NCI-H2227 (cell line): ENCODE results near the gene TRERF1.
"Not testable (repeated sequence)": the region's sequence is repeated elsewhere in the genome, so short reads cannot be mapped to it uniquely, and the experiment has no call there.

Experiments
- DNase-seq: peaks from one replicate; lab custom pipeline; 2025; ENCODE audit not compliant: unreplicated experiment; lab: John Stamatoyannopoulos, UW

Gene TRERF1

DNA sequence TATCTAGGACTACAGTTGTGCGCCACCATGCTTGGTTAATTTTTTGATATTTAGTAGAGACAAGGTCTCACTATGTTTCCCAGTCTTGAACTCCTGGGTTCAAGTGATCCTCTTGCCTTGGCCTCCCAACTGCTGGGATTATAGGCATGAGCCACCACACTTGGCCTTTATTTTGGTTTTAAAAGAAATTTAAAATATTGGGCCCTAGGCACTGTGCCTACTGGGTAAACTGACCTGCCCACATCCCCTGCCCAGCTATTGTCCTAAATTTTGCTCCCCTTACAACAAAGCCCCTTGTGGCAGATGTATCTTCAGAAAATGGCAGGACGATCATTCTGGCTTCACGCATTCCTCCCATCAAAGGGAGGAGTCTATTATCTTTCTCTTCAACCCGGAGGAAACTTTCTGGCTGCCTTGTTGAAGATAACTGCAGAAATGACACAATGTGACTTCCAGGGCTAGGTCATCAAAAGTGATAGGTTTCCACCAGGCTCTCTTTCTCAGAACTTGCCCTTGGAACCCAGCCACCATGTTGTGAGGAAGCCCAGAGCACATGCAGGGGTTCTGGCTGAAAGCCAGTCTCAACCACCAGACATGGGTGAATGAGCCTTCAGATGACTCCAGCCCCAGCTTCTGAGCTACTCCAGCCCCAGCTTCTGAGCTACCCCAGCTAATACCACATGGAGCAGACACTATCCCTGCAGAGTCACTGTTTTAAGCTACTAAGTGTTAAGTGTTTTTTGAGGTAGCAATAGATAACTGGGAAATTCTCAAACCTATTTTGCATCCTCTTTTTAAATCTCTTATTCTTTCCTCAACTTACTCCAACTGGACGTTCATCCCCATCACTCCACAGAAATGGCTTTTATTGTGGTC, 252.4 kb downstream of the TRERF1 start:
- DNase-seq = no peak

DNA sequence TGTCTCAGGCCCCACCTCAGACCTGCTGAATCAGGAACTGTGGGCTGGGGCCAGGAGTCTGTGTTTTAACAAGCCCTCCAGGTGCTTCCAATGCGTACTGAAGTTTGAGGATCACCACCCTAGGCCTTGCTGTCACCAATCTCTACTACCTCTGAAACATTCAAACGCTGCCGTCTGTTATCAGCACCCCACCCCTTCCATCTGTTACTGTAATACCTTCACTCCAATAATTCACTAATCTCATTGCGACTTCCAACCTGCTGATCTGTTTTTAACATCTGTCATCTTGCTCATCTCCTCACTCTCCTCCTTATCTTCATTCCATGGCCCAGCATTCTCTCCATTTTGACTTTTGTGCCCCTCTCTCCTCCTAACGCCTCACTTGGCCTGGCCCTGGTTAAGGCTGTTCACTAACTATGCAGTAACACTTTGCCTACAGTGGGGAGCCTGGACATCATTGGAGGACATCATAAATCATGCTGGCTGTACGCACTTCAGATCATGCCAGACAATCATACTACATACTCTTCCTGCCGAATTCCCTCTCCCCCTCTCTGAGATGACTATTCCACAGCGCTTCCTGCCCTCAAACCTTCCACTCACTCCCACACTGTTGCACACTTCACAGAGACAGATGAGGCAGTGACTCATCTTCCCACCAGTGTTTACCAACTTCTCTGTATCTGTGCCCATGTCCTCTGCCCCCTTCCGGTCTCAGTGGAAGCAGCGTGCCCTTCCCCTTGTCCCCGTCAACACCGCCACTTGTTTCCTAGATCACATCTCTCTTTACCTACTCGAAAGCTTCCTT, 254.0 kb downstream of the TRERF1 start:
- no peak for DNase-seq

GRCh38 chr6:42195415-42195814, 256.3 kb downstream of the TRERF1 start:
- no peak for DNase-seq

DNA sequence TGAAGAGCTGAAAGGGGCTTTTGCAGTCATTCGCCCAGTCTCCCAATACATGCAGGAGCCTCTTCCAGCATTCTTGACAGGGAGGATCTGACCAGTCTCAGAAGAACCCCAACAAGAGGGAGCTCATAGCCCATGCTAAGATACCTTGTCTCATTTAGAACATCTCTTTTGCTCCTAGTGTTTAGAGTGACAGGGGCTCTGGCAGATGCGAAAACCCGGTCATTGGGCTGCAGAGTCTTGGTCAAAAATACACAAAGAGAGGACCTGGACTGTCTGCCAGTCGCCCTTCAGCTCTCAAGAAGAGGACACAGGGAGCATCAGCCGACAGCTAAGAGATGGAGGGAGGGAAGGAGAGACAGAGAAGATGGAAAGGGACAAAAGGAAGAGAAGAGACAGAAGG, 257.7 kb downstream of the TRERF1 start:
- no peak for DNase-seq

GRCh38 chr6:42193491-42193894, 258.2 kb downstream of the TRERF1 start:
- no peak for DNase-seq

- DNase-seq = not testable (repeated sequence)
These were observed 259.3 kb downstream of the TRERF1 start for GRCh38 chr6:42192385-42192784.

DNA sequence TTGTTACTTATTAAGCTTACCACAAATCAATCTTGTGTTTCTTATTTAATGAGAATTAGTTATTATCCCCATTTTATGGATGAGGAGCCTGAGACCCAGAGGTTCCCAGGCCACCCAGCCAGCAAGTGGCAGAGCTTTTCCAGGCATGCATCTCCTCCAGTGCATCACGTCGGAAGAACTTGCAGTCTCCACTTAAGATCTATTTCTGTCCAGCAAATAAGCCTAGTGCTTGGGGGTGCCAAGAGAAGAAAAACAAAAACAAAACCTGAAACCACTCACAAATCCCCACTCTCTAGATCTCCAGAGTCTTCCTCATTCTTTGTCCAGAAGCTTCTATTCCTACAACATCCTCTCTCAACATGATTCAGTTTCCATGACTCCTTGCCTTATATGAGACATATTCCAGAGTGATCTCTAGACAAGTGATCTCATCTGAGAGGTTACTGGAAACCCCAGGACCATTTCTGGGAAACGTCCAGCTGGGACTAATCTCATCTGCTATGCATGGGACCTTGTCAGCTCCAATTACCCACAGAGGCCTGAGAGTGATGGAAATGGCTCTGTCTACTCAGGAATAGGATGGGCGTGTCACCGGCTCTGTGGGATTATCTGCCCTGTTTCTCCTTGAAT, 261.1 kb downstream of the TRERF1 start:
- no peak for DNase-seq

- no peak for DNase-seq
These were observed 263.3 kb downstream of the TRERF1 start for GRCh38 chr6:42188406-42188805.

DNA sequence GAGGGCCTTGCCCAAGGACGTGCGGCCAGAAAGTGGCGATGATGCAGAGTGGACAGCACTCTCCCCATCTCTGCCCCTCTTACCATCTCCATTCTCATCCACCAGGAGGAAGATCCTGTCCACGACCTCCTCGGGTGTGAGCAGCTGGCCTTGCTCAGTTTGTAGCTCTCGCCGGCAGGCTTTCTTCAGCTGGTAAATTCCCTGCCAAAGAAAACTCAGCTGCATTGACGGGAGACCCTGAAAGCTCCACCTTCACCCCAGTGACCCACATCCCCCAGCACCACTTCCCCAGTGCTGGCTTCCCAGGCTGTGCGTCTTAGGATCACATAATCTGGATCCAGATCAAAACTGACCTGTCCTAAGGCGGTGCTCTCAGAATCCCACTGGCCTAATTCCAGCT, 266.1 kb downstream of the TRERF1 start:
- no peak for DNase-seq

GRCh38 chr6:42184475-42184874, 267.3 kb downstream of the TRERF1 start:
- no peak for DNase-seq

DNA sequence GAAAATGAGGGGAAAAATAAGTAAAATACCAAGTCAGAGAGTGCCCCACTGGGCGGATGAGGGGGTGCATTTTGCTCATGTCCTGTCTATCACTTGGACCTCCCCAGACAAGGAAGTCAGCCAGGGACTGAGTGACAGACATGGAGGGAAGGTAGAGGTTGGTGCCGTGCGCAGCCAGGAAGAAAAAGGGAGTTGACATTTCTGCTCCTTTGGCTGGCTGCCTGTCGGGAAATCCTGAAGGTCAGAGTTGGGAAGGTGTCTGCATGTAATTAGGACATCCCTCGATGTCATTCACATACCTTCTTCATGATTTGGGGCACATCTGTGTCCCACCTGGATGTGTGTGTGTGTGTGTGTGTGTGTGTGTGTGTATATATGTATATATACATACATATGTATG, 269.6 kb downstream of the TRERF1 start:
- no peak for DNase-seq

DNA sequence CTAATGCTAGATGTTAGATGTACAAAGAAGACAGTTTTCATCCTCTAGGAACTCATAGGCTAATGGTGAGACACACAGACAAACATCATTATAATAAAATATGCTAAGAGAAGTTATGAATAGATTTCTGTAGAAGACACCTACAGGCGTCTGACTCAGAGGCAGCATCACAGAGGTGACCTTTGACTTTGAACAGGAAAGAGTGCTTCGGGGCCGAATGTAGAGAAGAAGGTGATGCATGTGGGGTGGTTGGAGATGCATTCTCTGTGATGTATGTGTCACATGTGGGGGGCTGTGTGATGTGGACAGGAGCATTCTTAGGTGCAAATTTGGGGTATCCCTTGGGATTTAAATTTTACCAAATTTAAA, 271.8 kb downstream of the TRERF1 start:
- DNase-seq = no peak

GRCh38 chr6:42179261-42179944, 272.3 kb downstream of the TRERF1 start:
- DNase-seq = no peak

GRCh38 chr6:42177514-42178364, 274.0 kb downstream of the TRERF1 start:
- no peak for DNase-seq

DNA sequence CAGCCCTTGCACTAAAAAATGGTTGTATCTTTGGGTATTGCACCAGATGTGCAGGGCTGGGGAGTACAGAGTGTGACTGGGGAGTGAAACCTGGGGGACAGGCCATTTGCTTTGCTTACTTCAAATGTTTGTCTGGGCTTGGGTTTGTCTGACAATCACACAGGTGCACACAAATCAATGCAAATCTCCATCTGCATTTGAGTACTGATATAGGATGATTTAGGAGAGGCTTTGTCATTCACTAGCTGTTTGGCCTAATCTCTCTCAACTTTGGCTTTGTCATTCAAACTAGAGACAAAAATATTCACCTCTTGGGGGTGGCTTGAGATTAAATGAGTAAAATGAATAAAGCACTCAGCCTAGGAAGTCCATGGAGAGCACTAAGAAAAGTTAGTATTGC, 274.7 kb downstream of the TRERF1 start:
- DNase-seq = no peak

DNA sequence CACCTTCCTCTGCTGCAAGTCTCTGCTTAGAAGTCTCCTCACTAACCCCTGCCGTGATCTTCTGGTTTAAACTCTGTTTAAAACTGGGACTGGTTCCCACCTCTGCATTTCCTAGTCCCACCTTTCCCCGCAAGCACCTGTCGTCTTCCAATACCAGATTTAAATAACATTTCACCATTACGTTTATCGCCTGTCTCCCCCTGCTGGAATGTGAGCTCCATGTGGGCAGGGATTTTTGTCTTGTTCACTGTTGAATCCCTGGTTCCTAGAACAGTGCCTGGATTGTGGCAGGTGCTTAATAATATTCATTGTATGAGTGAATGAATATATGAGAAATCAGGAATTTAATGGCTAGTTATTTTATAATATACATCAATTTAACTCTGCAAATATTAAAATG, 275.9 kb downstream of the TRERF1 start:
- DNase-seq = no peak
